Measurements from ENCODE around the gene PBXIP1. TPM values are rescaled to one million over a fixed set of nuclear protein-coding genes. Genes with fewer than 3 reads are reported as not detected.

Gene PBXIP1
- total RNA-seq, 1 experiment from 2014 or later = 26.5 TPM

- TF ChIP-seq, protein P1, sequence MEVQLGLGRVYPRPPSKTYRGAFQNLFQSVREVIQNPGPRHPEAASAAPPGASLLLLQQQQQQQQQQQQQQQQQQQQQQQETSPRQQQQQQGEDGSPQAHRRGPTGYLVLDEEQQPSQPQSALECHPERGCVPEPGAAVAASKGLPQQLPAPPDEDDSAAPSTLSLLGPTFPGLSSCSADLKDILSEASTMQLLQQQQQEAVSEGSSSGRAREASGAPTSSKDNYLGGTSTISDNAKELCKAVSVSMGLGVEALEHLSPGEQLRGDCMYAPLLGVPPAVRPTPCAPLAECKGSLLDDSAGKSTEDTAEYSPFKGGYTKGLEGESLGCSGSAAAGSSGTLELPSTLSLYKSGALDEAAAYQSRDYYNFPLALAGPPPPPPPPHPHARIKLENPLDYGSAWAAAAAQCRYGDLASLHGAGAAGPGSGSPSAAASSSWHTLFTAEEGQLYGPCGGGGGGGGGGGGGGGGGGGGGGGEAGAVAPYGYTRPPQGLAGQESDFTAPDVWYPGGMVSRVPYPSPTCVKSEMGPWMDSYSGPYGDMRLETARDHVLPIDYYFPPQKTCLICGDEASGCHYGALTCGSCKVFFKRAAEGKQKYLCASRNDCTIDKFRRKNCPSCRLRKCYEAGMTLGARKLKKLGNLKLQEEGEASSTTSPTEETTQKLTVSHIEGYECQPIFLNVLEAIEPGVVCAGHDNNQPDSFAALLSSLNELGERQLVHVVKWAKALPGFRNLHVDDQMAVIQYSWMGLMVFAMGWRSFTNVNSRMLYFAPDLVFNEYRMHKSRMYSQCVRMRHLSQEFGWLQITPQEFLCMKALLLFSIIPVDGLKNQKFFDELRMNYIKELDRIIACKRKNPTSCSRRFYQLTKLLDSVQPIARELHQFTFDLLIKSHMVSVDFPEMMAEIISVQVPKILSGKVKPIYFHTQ (CRISPR knock-in tag; IDR thresholded peaks at IDR 0.05) = no peak
- TF ChIP-seq ZNF138 (CRISPR knock-in tag; conservative IDR thresholded peaks at IDR 0.05) = no peak
- TF ChIP-seq, protein P2, sequence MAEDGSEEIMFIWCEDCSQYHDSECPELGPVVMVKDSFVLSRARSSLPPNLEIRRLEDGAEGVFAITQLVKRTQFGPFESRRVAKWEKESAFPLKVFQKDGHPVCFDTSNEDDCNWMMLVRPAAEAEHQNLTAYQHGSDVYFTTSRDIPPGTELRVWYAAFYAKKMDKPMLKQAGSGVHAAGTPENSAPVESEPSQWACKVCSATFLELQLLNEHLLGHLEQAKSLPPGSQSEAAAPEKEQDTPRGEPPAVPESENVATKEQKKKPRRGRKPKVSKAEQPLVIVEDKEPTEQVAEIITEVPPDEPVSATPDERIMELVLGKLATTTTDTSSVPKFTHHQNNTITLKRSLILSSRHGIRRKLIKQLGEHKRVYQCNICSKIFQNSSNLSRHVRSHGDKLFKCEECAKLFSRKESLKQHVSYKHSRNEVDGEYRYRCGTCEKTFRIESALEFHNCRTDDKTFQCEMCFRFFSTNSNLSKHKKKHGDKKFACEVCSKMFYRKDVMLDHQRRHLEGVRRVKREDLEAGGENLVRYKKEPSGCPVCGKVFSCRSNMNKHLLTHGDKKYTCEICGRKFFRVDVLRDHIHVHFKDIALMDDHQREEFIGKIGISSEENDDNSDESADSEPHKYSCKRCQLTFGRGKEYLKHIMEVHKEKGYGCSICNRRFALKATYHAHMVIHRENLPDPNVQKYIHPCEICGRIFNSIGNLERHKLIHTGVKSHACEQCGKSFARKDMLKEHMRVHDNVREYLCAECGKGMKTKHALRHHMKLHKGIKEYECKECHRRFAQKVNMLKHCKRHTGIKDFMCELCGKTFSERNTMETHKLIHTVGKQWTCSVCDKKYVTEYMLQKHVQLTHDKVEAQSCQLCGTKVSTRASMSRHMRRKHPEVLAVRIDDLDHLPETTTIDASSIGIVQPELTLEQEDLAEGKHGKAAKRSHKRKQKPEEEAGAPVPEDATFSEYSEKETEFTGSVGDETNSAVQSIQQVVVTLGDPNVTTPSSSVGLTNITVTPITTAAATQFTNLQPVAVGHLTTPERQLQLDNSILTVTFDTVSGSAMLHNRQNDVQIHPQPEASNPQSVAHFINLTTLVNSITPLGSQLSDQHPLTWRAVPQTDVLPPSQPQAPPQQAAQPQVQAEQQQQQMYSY (CRISPR knock-in tag; IDR thresholded peaks at IDR 0.05) = peak; percentile 99
- TF ChIP-seq ZNF423 (CRISPR knock-in tag; IDR thresholded peaks at IDR 0.05) = peak; percentile 84
- no peak for TF ChIP-seq CREB1 (CRISPR knock-in tag; IDR thresholded peaks at IDR 0.05)
- 0 out of 2 replicates have a peak, but pooled peaks have one; percentile 38 for TF ChIP-seq TEAD1 (CRISPR knock-in tag; IDR thresholded peaks at IDR 0.05)
- no peak for TF ChIP-seq NFYB (CRISPR knock-in tag; conservative IDR thresholded peaks at IDR 0.05; ENCODE audit: low read depth)
- TF ChIP-seq ATF3 (CRISPR knock-in tag; conservative IDR thresholded peaks at IDR 0.05) = no peak
- TF ChIP-seq NR3C1 (CRISPR knock-in tag; conservative IDR thresholded peaks at IDR 0.05; ENCODE audit: low read depth) = no peak
- TF ChIP-seq CREM (CRISPR knock-in tag; IDR thresholded peaks at IDR 0.05) = no peak; the same call in 1 of the 2 replicates
- TF ChIP-seq MYBL2 (CRISPR knock-in tag; IDR thresholded peaks at IDR 0.05) = peak; percentile 56; the same call in 1 of the 2 replicates
- TF ChIP-seq FOXJ3 (CRISPR knock-in tag; IDR thresholded peaks at IDR 0.05; ENCODE audit: borderline replicate concordance) = no peak
- no peak for TF ChIP-seq USF1 (CRISPR knock-in tag; IDR thresholded peaks at IDR 0.05)
- TF ChIP-seq, protein P3, sequence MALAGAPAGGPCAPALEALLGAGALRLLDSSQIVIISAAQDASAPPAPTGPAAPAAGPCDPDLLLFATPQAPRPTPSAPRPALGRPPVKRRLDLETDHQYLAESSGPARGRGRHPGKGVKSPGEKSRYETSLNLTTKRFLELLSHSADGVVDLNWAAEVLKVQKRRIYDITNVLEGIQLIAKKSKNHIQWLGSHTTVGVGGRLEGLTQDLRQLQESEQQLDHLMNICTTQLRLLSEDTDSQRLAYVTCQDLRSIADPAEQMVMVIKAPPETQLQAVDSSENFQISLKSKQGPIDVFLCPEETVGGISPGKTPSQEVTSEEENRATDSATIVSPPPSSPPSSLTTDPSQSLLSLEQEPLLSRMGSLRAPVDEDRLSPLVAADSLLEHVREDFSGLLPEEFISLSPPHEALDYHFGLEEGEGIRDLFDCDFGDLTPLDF (CRISPR knock-in tag; IDR thresholded peaks at IDR 0.05) = no peak
- TF ChIP-seq GRHL2 (CRISPR knock-in tag; IDR thresholded peaks at IDR 0.05; ENCODE audit: insufficient replicate concordance, severe bottlenecking) = no peak
- TF ChIP-seq FOXK1 (CRISPR knock-in tag; IDR thresholded peaks at IDR 0.05) = 0 out of 2 replicates have a peak, but pooled peaks have one; percentile 13
- TF ChIP-seq TEAD4 (CRISPR knock-in tag; IDR thresholded peaks at IDR 0.05) = peak; percentile 55; the same call in 1 of the 2 replicates
Measured at GRCh38 chr1:155000726-155001424, 45.0 kb upstream of the PBXIP1 start (continued).

GRCh38 chr1:155000411-155000725 lies 44.5 kb upstream of the PBXIP1 start:
- H3K4me1 Mint-ChIP-seq = peaks cover 28% of the 10 kb centered on the region
- CTCF ChIA-PET = interaction anchor here (1.8 to 10.3 kb wide), 19 partner anchors 10 to 167 kb away, joined by 5 to 176 read pairs (median 17); partner anchors contain the start of genes ADAM15, FLAD1, PBXIP1 and PYGO2

More at GRCh38 chr1:155000411-155000725, 44.5 kb upstream of the PBXIP1 start:
- H3K36me3 Mint-ChIP-seq = no peaks in the 10 kb centered on the region
- ATAC-seq (no peak), DNase-seq (ENCODE audit: low spot score) (peak; percentile 36)
- TF ChIP-seq, protein P4, sequence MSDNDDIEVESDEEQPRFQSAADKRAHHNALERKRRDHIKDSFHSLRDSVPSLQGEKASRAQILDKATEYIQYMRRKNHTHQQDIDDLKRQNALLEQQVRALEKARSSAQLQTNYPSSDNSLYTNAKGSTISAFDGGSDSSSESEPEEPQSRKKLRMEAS (CRISPR knock-in tag; IDR thresholded peaks at IDR 0.05) = no peak
- TF ChIP-seq IRF2 (CRISPR knock-in tag; IDR thresholded peaks at IDR 0.05; ENCODE audit: borderline replicate concordance, low read depth) (no peak), ZNF263 (CRISPR knock-in tag; IDR thresholded peaks at IDR 0.05; ENCODE audit: low read depth) (no peak), ZSCAN18 (CRISPR knock-in tag; IDR thresholded peaks at IDR 0.05) (no peak), NFATC4 (CRISPR knock-in tag; IDR thresholded peaks at IDR 0.05) (no peak), CTCF (IDR thresholded peaks at IDR 0.05) (no peak), FOXK1 (CRISPR knock-in tag; IDR thresholded peaks at IDR 0.05) (no peak)
- POLR2A ChIA-PET = interaction anchor here (1.0 to 13.0 kb wide), 9 partner anchors 8 to 64 kb away, joined by 4 to 176 read pairs (median 8); partner anchors contain the start of genes CKS1B, FLAD1, PBXIP1 and PMVK
- peak overlapping the region; percentile 88 for H3K4me3 Mint-ChIP-seq
- H3K27ac Mint-ChIP-seq = peak overlapping the region; percentile 99
- no peaks in the 10 kb centered on the region for H3K9me3 Mint-ChIP-seq
- H3K27me3 Mint-ChIP-seq (ENCODE audit: low read depth) = no peaks in the 10 kb centered on the region; the same call in 1 of the 2 replicates

All from WTC11 (cell line).